ENCODE data around the gene ICA1. TPM values are rescaled to one million over a fixed set of nuclear protein-coding genes. Genes with fewer than 3 reads are reported as not detected.

Gene ICA1
- total and polyA plus RNA-seq, 8 donors = 34.8 to 74.4 (median 50.4) TPM

DNA sequence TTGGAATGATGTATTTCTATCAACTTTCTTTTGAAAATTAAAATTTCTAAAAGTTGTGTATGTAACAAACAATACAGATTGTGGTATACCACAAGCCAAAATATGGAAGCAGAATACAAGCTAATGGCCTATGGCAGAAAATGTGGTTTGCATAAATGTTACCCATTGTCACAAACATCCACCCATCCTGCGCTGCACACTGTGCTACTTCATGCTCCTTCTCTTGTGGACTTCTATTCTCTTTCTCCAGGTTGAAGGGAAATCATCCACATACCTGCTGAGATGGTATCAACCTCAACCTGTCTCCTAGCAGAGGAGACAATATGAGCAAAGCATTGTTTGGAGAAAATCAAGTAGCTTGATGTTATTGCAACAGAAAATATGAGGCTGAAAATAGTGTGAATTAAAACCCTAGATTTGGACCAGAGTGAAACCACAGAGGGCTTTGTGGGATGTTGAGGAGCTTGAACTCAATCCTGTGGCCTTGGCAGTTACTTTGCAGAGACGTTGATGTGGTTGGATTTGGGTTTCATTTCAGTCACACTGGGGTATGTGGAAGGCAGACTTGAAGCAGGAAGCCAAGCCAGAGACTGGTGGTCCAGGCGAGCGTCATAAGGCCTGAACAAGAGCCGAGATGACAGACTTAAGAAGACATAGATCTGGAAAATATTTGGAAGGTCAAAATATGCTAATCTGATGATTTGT lies 63.8 kb downstream of the ICA1 start:
- FAIRE-seq = no peak
- Histone ChIP-seq H3K9me3 (no peaks in the 10 kb centered on the region), H3K4me3 (no peak overlapping the region), H3K36me3 (no peaks in the 10 kb centered on the region), H3K27me3 (no peaks in the 10 kb centered on the region), H3K27ac (no peak overlapping the region), H3K4me1 (peaks cover 0 to under 1% (median 0%) of the 10 kb centered on the region in 3 donors)
- no peak for DNase-seq
- intact Hi-C loops (cut with DNase I) = no loop called here
- TF ChIP-seq CTCF (IDR thresholded peaks at IDR 0.05) = no peak
- WGBS, 2 donors = 86 to 87% methylated on average over 5 of the region's 5 CpGs
- no peak for ATAC-seq

- intact Hi-C loops (cut with DNase I) = no loop called here
- peaks cover 6 to 12% (median 12%) of the 10 kb centered on the region in 3 donors for H3K4me1 ChIP-seq
- H3K9me3 ChIP-seq = no peaks in the 10 kb centered on the region
- no peak overlapping the region for H3K4me3 ChIP-seq
- no peak for TF ChIP-seq CTCF (IDR thresholded peaks at IDR 0.05)
- ATAC-seq (no peak), FAIRE-seq (no peak), DNase-seq (no peak)
- no peaks in the 10 kb centered on the region for H3K36me3 ChIP-seq
- no peak overlapping the region for H3K27ac ChIP-seq
- H3K27me3 ChIP-seq = no peaks in the 10 kb centered on the region
Measured at GRCh38 chr7:8192897-8193296, 69.1 kb downstream of the ICA1 start.

DNA sequence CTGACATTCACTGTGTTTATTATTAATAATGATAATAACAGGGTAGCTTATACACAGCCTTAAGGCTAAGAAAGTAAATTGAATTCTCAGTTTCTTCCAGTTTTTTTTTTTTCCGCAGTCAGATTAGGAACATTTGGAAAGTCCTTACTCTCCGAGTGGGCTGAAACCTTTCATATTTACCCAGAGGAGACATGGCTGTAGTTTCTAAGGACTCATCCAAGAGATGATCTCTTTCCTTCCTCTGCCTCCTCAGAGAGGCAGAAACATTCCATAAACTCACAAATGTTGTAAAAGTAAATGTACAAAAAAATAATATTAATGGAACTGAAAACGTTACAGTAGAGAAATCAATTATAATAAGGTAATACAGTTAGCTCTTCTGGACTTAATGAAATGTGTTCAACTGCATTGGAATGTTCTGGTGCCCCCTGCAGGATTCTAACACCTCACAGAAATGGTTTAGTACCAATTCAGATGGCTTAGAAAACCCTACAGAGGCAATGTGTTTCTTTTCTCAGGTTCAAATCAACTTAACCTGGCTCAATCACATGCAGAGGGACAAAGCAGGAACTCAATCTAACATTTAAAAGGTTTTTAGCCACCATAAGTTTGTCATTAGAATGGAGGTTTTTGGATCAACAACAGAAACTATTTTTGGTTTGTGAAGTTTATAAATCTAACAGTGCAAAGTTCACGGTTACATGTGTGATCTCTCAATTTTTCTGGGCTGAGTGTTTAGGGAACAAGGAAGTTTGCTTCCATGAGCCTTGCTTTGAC lies 71.7 kb downstream of the ICA1 start:
- FAIRE-seq = peak; percentile 73
- Histone ChIP-seq H3K4me1 (peaks cover 6 to 12% (median 12%) of the 10 kb centered on the region in 3 donors), H3K9me3 (no peaks in the 10 kb centered on the region), H3K4me3 (no peak overlapping the region), H3K36me3 (no peaks in the 10 kb centered on the region), H3K27me3 (no peaks in the 10 kb centered on the region), H3K27ac (peak overlapping the region in 2 of 4 donors; percentile 2 to 3)
- peak in 1 of 6 donors; percentile 18 for DNase-seq
- peak in 3 of 4 donors; percentile 7 to 38 (median 22) for TF ChIP-seq CTCF (IDR thresholded peaks at IDR 0.05)
- intact Hi-C loops (cut with DNase I) = no loop called here
- WGBS, 2 donors = 17 to 26% methylated on average over 4 of the region's 4 CpGs
- peak; percentile 56 to 91 (median 86) for ATAC-seq

- DNase-seq (no peak), FAIRE-seq (no peak), ATAC-seq (no peak)
- H3K27ac ChIP-seq = no peak overlapping the region
- no peak for TF ChIP-seq CTCF (IDR thresholded peaks at IDR 0.05)
- peaks cover 6 to 12% (median 12%) of the 10 kb centered on the region in 3 donors for H3K4me1 ChIP-seq
- H3K27me3 ChIP-seq = no peaks in the 10 kb centered on the region
- intact Hi-C loops (cut with DNase I) = no loop called here
- H3K9me3 ChIP-seq = no peaks in the 10 kb centered on the region
- no peaks in the 10 kb centered on the region for H3K36me3 ChIP-seq
- WGBS, 2 donors = 93 to 94% methylated on average over 7 of the region's 7 CpGs
- no peak overlapping the region for H3K4me3 ChIP-seq
Measured at GRCh38 chr7:8189625-8190024, 72.3 kb downstream of the ICA1 start.
